ENCODE results near the gene SKOR2. TPM values are rescaled to one million over a fixed set of nuclear protein-coding genes. Genes with fewer than 3 reads are reported as not detected.

SKOR2 gene
- total RNA-seq, 1 donor from 2014 or later: not detected

- DNase-seq (ENCODE audit: low read depth): no peak
- H3K4me3 ChIP-seq (ENCODE audit: low read depth, low read length): no peak overlapping the region
- no peak for TF ChIP-seq CTCF (conservative IDR thresholded peaks at IDR 0.05; ENCODE audit: low read depth, low read length)
These were observed 34.0 kb upstream of the SKOR2 start for GRCh38 chr18:47285456-47285855.

GRCh38 chr18:47284721-47285395, 33.4 kb upstream of the SKOR2 start:
- TF ChIP-seq CTCF (conservative IDR thresholded peaks at IDR 0.05; ENCODE audit: low read depth, low read length): no peak

GRCh38 chr18:47283476-47283875, 32.0 kb upstream of the SKOR2 start:
- no peak for DNase-seq (ENCODE audit: low read depth)
- H3K4me3 ChIP-seq (ENCODE audit: low read depth, low read length): no peak overlapping the region
- peak; percentile 77 for TF ChIP-seq CTCF (conservative IDR thresholded peaks at IDR 0.05; ENCODE audit: low read depth, low read length)

More at GRCh38 chr18:47284721-47285395, 33.4 kb upstream of the SKOR2 start:
- DNase-seq (ENCODE audit: low read depth): no peak
- no peak overlapping the region for H3K4me3 ChIP-seq (ENCODE audit: low read depth, low read length)

- no peak for DNase-seq (ENCODE audit: low read depth)
- no peak overlapping the region for H3K4me3 ChIP-seq (ENCODE audit: low read depth, low read length)
- TF ChIP-seq CTCF (conservative IDR thresholded peaks at IDR 0.05; ENCODE audit: low read depth, low read length): no peak
These were observed 28.7 kb upstream of the SKOR2 start for GRCh38 chr18:47280121-47280520.

- H3K4me3 ChIP-seq (ENCODE audit: low read depth, low read length): no peak overlapping the region
- TF ChIP-seq CTCF (conservative IDR thresholded peaks at IDR 0.05; ENCODE audit: low read depth, low read length): no peak
- no peak for DNase-seq (ENCODE audit: low read depth)
These were observed 23.5 kb upstream of the SKOR2 start for GRCh38 chr18:47274961-47275360.

GRCh38 chr18:47265197-47265596, 13.7 kb upstream of the SKOR2 start:
- no peak for TF ChIP-seq CTCF (conservative IDR thresholded peaks at IDR 0.05; ENCODE audit: low read depth, low read length)
- H3K4me3 ChIP-seq (ENCODE audit: low read depth, low read length): no peak overlapping the region
- peak; percentile 25 for DNase-seq (ENCODE audit: low read depth)

- no peak for TF ChIP-seq CTCF (conservative IDR thresholded peaks at IDR 0.05; ENCODE audit: low read depth, low read length)
- DNase-seq (ENCODE audit: low read depth): no peak
- peak overlapping the region; percentile 60 for H3K4me3 ChIP-seq (ENCODE audit: low read depth, low read length)
These were observed 12.8 kb upstream of the SKOR2 start for GRCh38 chr18:47264308-47264700.
